Glomerular endothelial cell (primary cell): ENCODE measurements around the gene TMEM164. TPM values are rescaled to one million over a fixed set of nuclear protein-coding genes. Genes with fewer than 3 reads are reported as not detected.
A peak's percentile ranks its signal among the peaks of the same experiment; 100 is the strongest.
"Not testable (repeated sequence)": the region's sequence is repeated elsewhere in the genome, so short reads cannot be mapped to it uniquely, and the experiment has no call there.

Experiments used
- DNase-seq: peaks from one replicate; pipeline ENCODE4 v3.0.0-alpha.2; 2011; ENCODE audit warnings: low read depth, low spot score; ENCODE audit errors: extremely low read depth
- total RNA-seq: library from RNA; depleted of rRNA; stranded (reverse); fragments of >200 nt; gene quantifications from 2 replicates; pipeline ENCODE4 v1.2.3, GENCODE V29; 2015

TMEM164 gene
- total RNA-seq = 11.0 and 12.0 TPM in 2 replicates

DNA sequence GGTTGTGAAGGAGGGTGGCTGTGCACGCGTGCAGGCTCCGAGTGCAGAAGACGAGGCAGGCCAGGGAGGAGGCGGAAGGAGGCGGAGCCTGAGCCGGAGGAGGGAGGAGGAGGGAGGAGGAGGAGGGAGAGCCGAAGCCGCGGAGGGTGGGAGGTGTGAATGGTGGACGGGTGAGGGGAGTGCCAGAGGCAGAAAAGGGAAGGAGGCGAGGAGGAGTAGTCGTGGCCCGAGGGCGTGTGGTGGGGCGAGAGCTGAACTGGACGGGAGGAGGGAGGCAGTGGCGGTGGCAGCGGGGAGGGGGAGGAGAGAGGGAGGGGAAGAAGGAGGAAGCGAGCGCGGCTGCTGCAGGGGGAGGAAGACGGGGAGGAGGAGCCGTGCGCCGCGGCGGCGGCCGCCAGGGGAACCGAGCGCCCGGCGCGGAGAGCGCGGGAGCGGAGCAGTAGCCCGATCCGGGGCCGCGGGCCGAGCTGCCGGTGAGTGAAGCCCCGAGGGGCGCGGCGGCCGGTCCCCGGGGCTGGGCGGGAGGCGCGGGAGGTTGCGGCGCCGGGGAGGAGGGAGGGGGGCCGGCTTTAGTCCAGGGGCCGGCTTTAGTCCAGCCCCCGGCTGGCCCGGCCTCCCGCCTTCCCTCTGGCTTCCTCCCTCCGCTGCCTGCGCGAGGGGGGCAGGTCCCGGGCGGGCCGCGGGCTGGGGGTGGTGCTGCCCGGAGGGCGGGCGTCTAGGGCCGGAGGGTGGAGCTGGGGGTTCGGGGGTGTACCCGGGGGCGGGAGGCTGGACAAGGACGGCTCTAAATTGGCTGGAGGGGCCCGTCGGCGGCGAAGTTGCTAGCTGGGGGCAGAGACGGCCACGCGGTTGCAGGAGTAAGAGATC is at the start of gene TMEM164:
Gene TMEM164, plus strand, starts transcription at position 815 of the 867 bp plus-strand sequence. CDS start 661 bp downstream, outside the sequence.
- no peak for DNase-seq

DNA sequence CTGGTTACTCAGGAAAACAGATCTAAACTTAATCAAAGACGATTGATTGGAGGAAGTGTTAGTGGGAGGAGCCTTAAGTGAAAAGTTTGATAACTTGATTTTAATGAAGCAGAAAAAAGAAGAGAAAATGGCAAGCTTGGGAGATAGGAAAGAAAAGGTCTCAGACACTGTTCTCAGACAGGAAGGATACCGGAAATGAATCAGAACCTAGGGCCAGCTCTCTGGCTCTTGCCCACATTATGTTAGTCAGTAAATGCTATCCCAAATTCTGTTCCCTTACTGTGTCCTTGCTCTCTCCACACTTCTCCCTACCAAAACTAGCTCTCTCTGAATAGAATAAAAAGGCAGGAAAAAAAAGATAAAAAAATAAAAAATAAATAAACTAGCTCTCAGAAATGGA is 48.6 kb upstream of the TMEM164 start:
- DNase-seq = peak; percentile 16

DNA sequence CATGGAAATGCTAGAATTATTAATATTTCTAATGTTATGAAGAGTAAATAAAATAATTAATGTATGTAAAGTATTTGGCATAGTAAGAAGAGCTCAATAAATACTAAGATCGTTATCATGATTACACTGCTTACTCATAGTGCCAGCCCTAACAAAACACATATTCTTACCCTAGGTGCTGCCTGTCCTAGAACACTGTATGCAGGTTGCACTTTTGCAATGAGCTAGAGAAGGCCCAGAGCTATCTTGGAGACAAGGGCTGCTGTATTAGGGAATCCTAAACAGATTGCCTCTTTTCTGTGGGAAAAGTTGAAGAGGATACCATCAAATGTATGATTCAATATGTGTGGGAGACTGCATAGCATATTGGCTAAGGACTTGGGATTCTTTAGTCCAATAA is 48.0 kb upstream of the TMEM164 start:
- no peak for DNase-seq

DNA sequence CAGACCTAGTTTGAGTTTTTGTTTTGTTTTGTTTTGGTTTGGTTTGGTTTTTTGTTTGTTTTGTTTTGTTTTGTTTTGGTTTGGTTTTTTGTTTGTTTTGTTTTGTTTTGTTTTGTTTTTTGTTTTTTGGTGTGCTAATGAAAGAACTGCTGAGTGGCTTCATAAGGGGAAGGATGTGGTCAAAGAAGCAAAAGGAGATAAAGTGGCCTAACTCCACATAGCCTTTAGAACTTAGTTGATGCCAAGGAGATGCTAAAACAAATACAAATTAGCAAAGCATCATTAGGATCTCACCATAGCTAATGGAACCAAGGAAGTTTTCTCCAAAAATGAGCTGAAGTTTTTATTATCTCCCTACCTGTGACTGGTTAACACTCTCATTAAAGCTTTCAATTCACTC is 44.6 kb upstream of the TMEM164 start:
- no peak for DNase-seq

DNA sequence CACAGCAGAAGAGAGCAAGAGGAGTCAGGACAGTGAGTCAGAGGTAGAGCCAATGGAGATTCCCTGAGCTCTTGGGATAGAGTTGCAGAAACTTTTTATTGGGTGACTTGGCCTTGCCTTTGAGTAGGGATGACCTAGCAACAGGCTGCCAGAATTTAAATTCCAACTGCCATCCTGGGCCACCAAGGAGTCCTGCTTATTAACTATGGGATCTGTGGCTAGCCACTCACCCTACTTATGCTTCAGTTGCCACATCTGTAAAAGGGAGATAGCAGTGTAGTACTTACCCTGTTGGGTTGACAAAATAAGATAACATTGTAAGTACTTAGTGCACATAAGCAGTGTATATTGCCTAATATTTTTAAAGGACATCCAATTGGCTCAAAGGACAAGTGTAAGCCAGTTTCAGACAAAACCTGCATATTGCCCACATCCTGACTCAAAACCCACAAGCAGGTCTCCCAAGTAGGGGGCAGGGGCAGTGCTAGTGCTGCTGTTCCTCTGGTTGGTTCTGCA is 43.5 kb upstream of the TMEM164 start:
- no peak for DNase-seq

DNA sequence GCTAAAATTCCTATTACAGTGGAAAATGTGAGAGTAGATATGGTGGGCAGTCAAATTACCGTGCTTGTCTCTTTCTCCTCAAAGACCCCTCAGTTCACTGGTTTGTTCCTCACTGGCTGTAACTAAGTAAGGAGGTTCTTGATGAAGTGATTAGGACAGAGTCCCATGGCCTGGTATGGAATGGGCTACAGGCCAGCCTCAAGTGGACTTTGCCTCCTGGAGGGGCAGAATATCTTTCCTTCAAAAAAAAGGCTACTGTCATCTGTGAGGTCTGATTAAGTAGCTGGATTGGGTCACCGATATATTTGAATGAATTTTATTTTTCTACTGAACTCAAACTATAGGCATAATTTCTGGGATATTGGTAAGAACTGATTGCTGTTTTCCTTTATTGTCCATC is 38.5 kb upstream of the TMEM164 start:
- no peak for DNase-seq

DNA sequence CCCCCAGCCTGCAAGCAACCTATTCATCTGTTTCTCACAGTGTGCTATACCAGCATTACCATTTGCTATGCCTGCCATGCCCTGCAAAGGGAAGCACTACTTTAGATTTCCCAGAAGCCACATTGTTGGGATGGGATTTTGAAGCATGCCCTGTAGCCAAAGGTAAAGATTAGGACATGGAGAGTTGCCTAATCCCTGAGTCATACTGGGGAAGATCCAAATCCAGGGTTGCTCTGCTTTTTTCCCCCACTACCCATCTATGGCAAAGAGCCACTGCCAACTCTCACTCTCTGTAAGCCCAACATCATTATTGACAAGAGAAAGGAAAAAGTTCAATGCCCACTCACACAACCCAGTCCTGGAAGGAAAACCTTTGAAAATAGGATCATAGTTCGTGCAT is 36.7 kb upstream of the TMEM164 start:
- no peak for DNase-seq

DNA sequence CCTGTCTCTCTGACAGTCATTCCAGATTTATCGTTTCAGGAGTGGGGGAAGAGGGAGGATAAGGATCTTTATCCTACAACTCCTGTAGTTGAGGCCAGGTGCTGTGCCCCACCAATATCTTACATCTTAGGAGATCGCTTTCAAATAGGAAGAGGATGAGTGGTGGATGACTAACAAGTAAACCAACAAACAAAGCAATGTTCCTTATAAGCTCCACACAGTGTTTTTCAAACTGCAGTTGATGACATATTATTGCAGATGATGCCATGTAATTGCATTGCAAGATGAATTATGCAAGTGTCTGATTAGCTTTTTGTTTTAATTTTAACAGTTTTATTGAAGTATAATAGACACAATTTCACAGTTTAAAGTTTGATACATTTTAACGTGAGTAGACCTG is 35.8 kb upstream of the TMEM164 start:
- no peak for DNase-seq

DNA sequence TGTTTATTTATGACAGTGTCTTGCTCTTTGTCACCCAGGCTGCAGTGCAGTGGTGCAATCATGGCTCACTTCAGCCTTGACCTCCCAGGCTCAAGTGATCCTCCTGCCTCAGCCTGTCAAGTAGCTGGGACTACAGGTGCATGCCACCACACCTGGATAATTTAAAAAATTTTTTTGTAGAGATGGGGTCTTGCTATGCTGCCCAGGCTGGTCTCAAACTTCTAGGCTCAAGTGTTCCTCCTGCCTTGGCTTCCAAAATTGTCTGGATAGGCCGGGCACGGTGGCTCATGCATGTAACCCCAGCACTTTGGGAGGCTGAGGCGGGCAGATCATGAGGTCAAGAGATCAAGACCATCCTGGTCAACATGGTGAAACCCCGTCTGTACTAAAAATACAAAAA is 32.1 kb upstream of the TMEM164 start:
- not testable (repeated sequence) for DNase-seq

DNA sequence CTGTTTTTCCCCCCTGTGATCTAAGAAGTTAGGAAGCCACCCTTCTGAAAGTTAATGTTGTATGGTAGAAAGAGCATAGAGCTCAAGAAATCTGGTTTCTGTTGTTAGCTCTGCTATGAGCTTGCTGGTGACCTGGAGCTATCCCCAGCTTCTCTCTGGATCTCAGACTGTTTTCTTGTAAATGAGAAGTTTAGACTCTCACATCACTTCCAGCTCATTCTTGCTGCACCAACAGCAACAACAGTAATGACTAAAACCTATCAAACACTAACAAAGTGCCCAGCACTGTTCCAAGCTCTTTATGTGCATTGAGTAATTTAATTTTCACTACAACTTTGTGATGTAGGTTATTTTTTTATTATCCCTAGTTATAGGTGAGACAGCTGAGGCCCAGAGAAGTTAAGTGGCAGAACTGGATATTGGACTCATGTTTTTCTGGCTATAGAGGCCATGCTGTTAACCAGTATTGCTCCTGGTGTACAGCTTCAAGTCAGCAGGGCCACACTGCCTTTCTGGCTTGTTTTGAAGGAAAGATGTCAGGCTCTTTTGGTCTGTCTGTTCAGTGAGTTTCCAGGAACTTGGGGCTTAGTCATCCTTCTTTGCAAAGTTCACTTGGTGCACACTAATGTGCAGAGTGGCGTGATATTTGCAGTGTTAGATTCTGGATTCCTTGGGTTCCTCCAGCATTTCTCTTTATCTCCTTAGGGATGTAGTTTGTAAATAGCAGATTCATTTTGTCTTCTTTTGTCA is 27.8 kb upstream of the TMEM164 start:
- no peak for DNase-seq

DNA sequence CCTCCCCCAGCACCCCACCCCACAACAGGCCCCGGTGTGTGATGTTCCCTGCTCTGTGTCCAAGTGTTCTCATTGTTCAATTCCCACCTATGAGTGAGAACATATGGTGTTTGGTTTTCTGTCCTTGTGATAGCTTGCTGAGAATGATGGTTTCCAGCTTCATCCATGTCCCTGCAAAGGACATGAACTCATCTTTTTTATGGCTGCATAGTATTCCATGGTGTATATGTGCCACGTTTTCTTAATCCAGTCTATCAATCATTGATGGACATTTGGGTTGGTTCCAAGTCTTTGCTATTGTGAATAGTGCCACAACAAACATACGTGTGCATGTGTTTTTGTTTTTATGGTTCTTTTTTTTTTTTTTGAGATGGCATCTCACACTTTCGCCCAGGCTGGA is 17.7 kb upstream of the TMEM164 start:
- not testable (repeated sequence) for DNase-seq

DNA sequence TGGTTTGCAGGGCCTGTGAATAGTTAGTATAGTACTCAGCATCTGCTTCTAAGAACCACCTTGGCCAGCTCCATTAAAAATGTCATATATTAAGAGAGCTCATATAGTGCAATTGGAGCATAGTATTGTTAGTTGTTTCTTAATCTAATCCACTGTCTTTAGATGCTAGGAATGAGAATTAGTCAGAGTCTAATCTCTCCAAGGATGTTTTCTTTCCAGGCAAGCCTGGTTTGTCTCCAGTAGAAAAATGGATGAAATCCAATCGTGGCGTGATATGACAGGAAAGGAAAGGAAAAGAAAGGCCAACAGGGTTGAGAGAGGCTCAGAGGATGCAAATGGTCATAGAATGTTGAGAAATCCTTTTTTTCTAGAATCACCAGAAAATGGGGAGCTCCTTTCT is 15.0 kb upstream of the TMEM164 start:
- DNase-seq = no peak

DNA sequence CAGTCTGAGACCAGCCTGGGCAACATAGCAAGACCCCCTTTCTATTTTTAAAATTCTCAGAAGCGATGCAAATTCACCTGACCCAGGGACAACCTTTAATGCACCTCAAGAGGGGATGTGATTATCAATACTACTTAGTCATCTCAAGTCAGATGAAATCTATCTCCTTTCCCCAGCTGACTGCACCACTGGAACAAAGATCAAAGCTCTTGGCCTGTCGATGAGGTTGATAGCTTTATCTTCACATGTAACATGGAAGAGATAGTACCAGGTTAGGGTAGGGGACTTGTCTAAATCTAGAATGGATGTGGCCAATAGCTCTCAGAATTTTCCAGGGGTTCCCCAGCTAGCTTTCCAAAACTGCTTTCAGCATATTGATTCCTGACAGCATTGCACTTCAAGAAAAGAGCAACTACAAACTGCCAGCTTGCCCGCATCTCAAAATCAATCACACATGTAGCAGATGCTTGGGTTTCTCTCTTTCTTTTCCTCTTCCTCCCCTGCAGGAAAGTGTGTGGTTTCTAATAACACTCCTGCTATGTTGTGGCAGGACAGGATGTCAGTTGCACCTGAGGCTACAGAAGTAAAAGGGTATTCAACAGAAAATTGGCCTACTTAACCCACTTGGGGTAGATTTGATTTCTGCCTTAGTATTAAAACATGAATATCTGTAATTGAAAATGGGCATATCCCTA is 12.2 kb upstream of the TMEM164 start:
- no peak for DNase-seq

DNA sequence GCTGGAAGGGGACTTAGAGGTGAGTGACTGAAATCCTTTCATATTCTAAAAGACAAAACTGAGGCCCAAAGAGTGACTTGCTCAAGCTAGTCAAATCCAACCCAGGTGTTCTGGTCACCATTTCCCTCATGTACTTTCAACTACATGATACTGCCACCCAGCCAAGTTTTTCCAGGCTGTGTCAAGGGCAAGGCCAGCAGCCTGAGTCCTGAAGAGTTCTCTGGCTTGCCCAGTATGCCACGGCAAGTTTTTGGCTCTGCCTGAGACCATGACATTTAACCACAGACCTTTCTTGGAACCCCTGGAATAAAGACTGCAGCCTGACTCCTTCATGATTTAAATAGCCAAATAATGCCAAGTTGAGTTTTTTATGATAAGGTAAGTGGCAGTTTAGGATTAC is 10.7 kb upstream of the TMEM164 start:
- no peak for DNase-seq

DNA sequence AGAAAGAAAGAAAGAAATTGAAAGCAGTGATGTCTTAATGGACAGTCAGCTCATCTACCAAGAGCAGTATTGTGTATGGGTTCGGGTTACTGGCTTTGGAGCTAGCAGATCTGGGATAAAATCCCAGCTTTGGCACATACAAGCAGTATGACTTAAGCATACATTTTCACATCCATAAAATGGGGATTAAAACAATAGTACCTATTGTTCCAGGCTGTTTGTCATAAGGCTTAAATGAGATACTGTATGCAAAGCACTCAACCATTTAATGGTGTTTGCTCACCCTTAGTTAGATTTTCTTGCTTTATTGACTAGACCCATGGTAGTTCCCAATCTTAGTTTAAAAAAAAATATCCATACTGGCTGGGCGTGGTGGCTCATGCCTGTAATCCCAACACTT is 7.8 kb upstream of the TMEM164 start:
- no peak for DNase-seq

DNA sequence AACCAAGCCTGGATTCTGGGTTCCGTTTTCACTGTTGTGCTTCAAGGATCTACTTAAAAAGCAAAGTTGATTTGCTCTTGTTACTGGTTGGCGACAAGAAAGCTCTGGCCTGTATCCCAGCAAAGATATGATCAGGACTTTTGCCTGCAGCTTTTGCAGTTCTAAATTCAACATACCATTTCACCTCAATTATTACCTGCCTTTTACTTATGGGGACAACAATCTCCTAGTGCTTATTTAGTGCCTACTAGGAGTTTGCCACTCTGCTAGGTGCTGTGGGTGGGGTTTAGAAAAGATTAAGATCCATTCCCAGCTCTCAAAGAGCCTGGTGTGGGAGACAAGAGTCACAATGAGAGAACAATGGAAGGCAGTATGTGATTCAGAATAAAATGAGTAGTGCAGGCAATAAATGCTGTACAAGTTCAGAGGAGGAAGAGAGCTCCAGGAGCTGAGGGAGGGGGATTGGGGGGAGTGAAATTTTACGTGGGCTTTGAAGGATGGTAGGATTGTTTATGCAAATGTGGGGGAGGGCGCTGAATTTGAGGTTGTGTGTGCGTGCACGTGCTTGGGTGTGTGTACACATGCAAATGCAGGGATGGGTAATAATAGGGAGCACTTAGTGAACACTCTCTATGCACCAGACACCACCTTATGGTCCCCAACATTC is 5.0 kb upstream of the TMEM164 start:
- DNase-seq = no peak

DNA sequence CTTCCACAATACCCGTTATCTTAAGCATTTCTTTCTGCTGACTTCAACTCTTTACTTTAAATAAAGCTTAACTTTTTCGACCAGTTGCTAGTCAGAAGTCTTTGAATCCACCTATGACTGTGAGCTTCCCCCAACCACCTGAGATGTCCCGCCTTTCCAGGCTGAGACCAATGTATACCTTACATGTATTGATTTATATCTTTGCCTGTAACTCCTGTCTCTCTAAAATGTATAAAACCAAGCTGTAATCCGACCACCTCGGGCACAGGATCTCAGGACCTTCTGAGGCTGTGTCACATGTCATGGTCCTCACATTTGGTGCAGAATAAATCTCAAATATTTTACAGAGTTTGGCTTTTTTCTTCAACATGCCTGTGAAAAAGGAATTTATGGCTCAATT is 2.9 kb upstream of the TMEM164 start:
- DNase-seq = no peak

DNA sequence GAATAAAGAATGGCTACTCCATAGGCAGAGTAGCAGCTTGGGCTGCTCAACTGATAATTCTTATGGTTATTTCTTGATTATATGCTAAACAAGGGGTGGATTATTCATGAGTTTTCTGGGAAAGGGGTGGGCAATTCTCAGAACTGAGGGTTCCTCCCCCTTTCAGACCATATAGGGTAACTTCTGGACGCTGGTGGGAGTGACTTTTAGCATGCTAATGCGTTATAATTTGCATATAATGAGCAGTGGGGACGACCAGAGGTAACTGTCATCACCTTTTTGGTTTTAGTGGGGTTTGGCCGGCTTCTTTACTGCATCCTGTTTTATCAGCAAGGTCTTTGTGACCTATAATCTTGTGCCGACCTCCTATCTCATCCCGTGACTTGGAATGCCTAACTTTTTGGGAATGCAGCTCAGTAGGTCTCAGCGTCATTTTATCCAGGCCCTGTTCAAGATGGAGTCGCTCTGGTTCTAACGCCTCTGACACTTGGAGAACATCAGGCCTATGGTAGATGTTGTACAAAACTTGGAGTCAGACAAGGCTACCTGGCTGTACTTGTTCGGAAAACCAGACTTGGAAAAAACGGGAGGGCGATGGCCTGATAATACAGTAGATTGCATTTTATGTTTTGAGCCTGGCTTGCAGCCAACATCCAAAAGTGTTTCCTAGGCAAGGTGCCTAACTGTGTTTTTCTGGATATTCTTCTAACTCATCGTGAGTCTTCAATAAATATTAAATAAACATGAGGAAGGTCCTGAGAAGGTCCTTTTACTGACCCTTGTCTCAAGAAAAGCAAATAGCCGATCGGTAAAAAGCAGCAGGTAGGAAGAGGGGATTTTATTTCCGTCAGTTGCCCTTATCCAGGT is 1.8 kb upstream of the TMEM164 start:
- no peak for DNase-seq

DNA sequence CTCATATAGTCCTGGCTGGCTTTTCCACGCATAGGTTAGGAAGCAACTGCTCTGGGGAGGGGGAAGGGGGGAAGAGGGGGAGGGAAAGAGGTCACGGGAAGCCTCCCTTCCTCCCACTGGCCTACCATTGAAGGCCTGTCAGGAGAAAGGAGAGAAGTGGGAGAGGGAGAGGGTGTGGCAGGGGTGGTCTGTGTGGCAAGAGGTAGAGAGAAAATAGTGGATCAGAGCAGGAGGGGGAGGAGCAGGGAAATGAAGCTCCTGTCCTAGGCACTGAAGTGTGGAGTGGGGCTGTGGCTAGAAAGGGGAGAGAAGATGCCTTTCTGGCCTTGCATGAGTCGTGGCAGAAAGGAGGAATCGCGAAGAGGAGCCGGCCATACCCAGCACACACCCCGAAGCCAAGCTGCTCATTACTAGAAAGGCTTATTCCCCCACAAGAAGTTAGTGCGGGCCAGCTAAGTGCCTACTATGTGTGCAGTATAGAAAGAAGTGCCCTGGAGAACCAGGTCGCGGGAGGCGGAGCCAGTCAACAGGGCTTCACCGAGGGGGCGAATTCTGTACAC is 1.1 kb upstream of the TMEM164 start:
- DNase-seq = no peak
